CD4-positive, alpha-beta T cell (primary cell): ENCODE measurements around the gene ZNRF3. TPM values are rescaled to one million over a fixed set of nuclear protein-coding genes. Genes with fewer than 3 reads are reported as not detected.

Source experiments
- ATAC-seq: fragments of 200-7000 bp; cut with Tn5 transposase; one replicate; pipeline ENCODE4 v1.10.0; 2022; ENCODE audit warnings: mild to moderate bottlenecking; ENCODE audit not compliant: poor library complexity
- CTCF ChIA-PET: fragments of 350-600 bp; sonication (Branson Sonifier 250); formaldehyde crosslinking; loops from one replicate; lab custom pipeline; 2021; ENCODE audit warnings: antibody characterized with exemption, inconsistent platforms; lab: Charles Lee
- POLR2A ChIA-PET: fragments of 350-600 bp; sonication (Branson Sonifier 250); formaldehyde crosslinking; loops from one replicate; lab custom pipeline; 2021; ENCODE audit warnings: antibody characterized with exemption, inconsistent platforms; lab: Charles Lee
- DNase-seq, 14 experiments: peaks; one replicate each; pipeline ENCODE4 v3.0.0-alpha.2; 2013 to 2020; ENCODE audit warnings: mixed read lengths in 2 of 14
- H3K27ac ChIP-seq, 2 donors: one replicate each; pipeline versions ENCODE4 v1.5.1 to v1.7.0; 2013; ENCODE audit warnings: low read length in 2 of 2, low read depth in 1 of 2, mild to moderate bottlenecking in 1 of 2
- H3K27me3 ChIP-seq, 2 experiments: 1 replicate in 1 of 2; 2 replicates in 1 of 2; pipeline versions ENCODE4 v1.6.1 to v1.7.0; 2013; ENCODE audit warnings: low read length in 2 of 2, control low read depth in 1 of 2, mild to moderate bottlenecking in 1 of 2, moderate library complexity in 1 of 2; ENCODE audit not compliant: insufficient read depth in 2 of 2, control insufficient read depth in 1 of 2
- H3K36me3 ChIP-seq: one replicate; pipeline ENCODE4 v1.6.1; 2013; ENCODE audit warnings: low read length, control low read depth; ENCODE audit not compliant: insufficient read depth
- H3K4me1 ChIP-seq: one replicate; pipeline ENCODE4 v1.6.1; 2013; ENCODE audit warnings: low read length, control low read depth; ENCODE audit not compliant: insufficient read depth
- H3K4me3 ChIP-seq: one replicate; pipeline ENCODE4 v1.5.1; 2013; ENCODE audit warnings: mild to moderate bottlenecking, low read length, moderate library complexity
- H3K9me3 ChIP-seq, 2 experiments: 1 replicate in 1 of 2; 2 replicates in 1 of 2; pipeline versions ENCODE4 v1.6.1 to v1.7.0; 2013; ENCODE audit warnings: low read length in 2 of 2, mild to moderate bottlenecking in 2 of 2, control low read depth in 1 of 2, moderate library complexity in 1 of 2; ENCODE audit not compliant: control insufficient read depth in 1 of 2, insufficient read depth in 1 of 2
- H3K27ac Mint-ChIP-seq: one replicate; pipeline ENCODE4 v1.8.0; 2020; ENCODE audit warnings: mixed read lengths
- H3K27me3 Mint-ChIP-seq: one replicate; pipeline ENCODE4 v1.8.0; 2021; ENCODE audit warnings: mixed read lengths
- H3K36me3 Mint-ChIP-seq: one replicate; pipeline ENCODE4 v1.8.0; 2021; ENCODE audit warnings: low read depth, mixed read lengths
- H3K4me1 Mint-ChIP-seq: one replicate; pipeline ENCODE4 v1.8.0; 2021; ENCODE audit warnings: low read depth, mixed read lengths
- H3K4me3 Mint-ChIP-seq: one replicate; pipeline ENCODE4 v1.8.0; 2020; ENCODE audit warnings: mild to moderate bottlenecking, mixed read lengths
- H3K9me3 Mint-ChIP-seq: one replicate; pipeline ENCODE4 v1.8.0; 2020; ENCODE audit warnings: mixed read lengths
- intact Hi-C, 2 experiments: fragments of 100-400 bp; cut with DNase I in 1 of 2; cut with micrococcal nuclease in 1 of 2; formaldehyde crosslinking; loops; one replicate each; pipeline versions ENCODE4 v1.15.1 to v1.9.0; 2023 to 2025; cut with DNase I, micrococcal nuclease
- total RNA-seq, 174 experiments: library from RNA in 2 of 174; stranded (reverse) in 2 of 174; gene quantifications; one replicate each; pipeline ENCODE4 v1.2.3 and lab custom pipeline; 2021 to 2026
- TF ChIP-seq, protein P1 (sequence below): fragments of 200-600 bp; IDR thresholded peaks from one replicate; pipeline ENCODE4 v1.8.0; 2022; ENCODE audit warnings: antibody characterized with exemption, mild to moderate bottlenecking

ZNRF3 gene
- total RNA-seq, 2 experiments from 2014 or later, result 0.38 to 0.61 TPM

- POLR2A ChIA-PET, result no interaction called here
- no peak overlapping the region for H3K27ac ChIP-seq
- no peak overlapping the region for H3K27ac Mint-ChIP-seq
These were observed 70.9 kb downstream of the ZNRF3 start for GRCh38 chr22:28953976-28954880.

GRCh38 chr22:28955817-28956216, 72.4 kb downstream of the ZNRF3 start:
- intact Hi-C loops, result loop anchor here (10.0 kb wide), 1 partner anchor 281 kb away; the partner anchor contains the start of gene TTC28 (in 2 of the 2)
- Mint-ChIP-seq H3K36me3 (no peaks in the 10 kb centered on the region), H3K27ac (no peak overlapping the region), H3K9me3 (no peaks in the 10 kb centered on the region), H3K27me3 (peaks cover 99% of the 10 kb centered on the region), H3K4me1 (peaks cover 18% of the 10 kb centered on the region), H3K4me3 (peak overlapping the region; percentile 65)
- ChIA-PET POLR2A (no interaction called here), CTCF (no interaction called here)
- no peak overlapping the region for H3K4me3 ChIP-seq
- peaks cover 77 to 81% of the 10 kb centered on the region in 2 experiments for H3K27me3 ChIP-seq
- no peaks in the 10 kb centered on the region for H3K9me3 ChIP-seq
- TF ChIP-seq, protein P1, sequence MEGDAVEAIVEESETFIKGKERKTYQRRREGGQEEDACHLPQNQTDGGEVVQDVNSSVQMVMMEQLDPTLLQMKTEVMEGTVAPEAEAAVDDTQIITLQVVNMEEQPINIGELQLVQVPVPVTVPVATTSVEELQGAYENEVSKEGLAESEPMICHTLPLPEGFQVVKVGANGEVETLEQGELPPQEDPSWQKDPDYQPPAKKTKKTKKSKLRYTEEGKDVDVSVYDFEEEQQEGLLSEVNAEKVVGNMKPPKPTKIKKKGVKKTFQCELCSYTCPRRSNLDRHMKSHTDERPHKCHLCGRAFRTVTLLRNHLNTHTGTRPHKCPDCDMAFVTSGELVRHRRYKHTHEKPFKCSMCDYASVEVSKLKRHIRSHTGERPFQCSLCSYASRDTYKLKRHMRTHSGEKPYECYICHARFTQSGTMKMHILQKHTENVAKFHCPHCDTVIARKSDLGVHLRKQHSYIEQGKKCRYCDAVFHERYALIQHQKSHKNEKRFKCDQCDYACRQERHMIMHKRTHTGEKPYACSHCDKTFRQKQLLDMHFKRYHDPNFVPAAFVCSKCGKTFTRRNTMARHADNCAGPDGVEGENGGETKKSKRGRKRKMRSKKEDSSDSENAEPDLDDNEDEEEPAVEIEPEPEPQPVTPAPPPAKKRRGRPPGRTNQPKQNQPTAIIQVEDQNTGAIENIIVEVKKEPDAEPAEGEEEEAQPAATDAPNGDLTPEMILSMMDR, result no peak
- H3K4me1 ChIP-seq, result peaks cover 19% of the 10 kb centered on the region
- peak; percentile 32 to 85 (median 62) for DNase-seq
- H3K27ac ChIP-seq, result no peak overlapping the region
- H3K36me3 ChIP-seq, result no peaks in the 10 kb centered on the region
- ATAC-seq, result peak; percentile 89

More at GRCh38 chr22:28953976-28954880, 70.9 kb downstream of the ZNRF3 start:
- CTCF ChIA-PET, result no interaction called here
- TF ChIP-seq, protein P1, result no peak
- no peak for DNase-seq
- no peaks in the 10 kb centered on the region for H3K36me3 ChIP-seq
- H3K4me3 Mint-ChIP-seq, result no peak overlapping the region
- no peaks in the 10 kb centered on the region for H3K9me3 Mint-ChIP-seq
- peaks cover 18% of the 10 kb centered on the region for H3K4me1 Mint-ChIP-seq
- H3K36me3 Mint-ChIP-seq, result no peaks in the 10 kb centered on the region
- no peak overlapping the region for H3K4me3 ChIP-seq
- peaks cover 67 to 77% of the 10 kb centered on the region in 2 experiments for H3K27me3 ChIP-seq
- peaks cover 19% of the 10 kb centered on the region for H3K4me1 ChIP-seq
- no peak for ATAC-seq
- peaks cover 98% of the 10 kb centered on the region for H3K27me3 Mint-ChIP-seq
- intact Hi-C loops, result loop anchor here (10.0 kb wide), 1 partner anchor 279 kb away; the partner anchor contains the start of gene TTC28 (in 2 of the 2)
- no peaks in the 10 kb centered on the region for H3K9me3 ChIP-seq

GRCh38 chr22:28956506-28956905, 73.1 kb downstream of the ZNRF3 start:
- CTCF ChIA-PET, result no interaction called here
- ATAC-seq (no peak), DNase-seq (no peak)
- Mint-ChIP-seq H3K27me3 (peaks cover 99% of the 10 kb centered on the region), H3K36me3 (no peaks in the 10 kb centered on the region), H3K9me3 (no peaks in the 10 kb centered on the region), H3K27ac (no peak overlapping the region), H3K4me1 (peaks cover 18% of the 10 kb centered on the region), H3K4me3 (no peak overlapping the region)
- TF ChIP-seq, protein P1, result no peak
- no peak overlapping the region for H3K27ac ChIP-seq
- no peak overlapping the region for H3K4me3 ChIP-seq
- H3K4me1 ChIP-seq, result peaks cover 19% of the 10 kb centered on the region
- no peaks in the 10 kb centered on the region for H3K9me3 ChIP-seq
- no peaks in the 10 kb centered on the region for H3K36me3 ChIP-seq
- peaks cover 76 to 80% of the 10 kb centered on the region in 2 experiments for H3K27me3 ChIP-seq
- POLR2A ChIA-PET, result no interaction called here
- intact Hi-C loops, result loop anchor here (10.0 kb wide), 1 partner anchor 282 kb away; the partner anchor contains the start of gene TTC28 (in 2 of the 2)
